Activated CD8-positive, alpha-beta memory T cell treated with anti-CD3 and anti-CD28 coated beads for 1 hour (primary cell): ENCODE results near the gene NAV1.
A peak's percentile ranks its signal among the peaks of the same experiment; 100 is the strongest.
"Not testable (repeated sequence)": the region's sequence is repeated elsewhere in the genome, so short reads cannot be mapped to it uniquely, and the experiment has no call there.

Experiments used
- DNase-seq, 2 donors: peaks; one replicate each; pipeline ENCODE4 v3.0.0-alpha.2; 2020; ENCODE audit warnings: low read depth in 1 of 2; ENCODE audit errors: extremely low read depth in 1 of 2

Gene NAV1

GRCh38 chr1:201542309-201543035 lies 3.5 kb downstream of the NAV1 start:
- DNase-seq, result no peak

DNA sequence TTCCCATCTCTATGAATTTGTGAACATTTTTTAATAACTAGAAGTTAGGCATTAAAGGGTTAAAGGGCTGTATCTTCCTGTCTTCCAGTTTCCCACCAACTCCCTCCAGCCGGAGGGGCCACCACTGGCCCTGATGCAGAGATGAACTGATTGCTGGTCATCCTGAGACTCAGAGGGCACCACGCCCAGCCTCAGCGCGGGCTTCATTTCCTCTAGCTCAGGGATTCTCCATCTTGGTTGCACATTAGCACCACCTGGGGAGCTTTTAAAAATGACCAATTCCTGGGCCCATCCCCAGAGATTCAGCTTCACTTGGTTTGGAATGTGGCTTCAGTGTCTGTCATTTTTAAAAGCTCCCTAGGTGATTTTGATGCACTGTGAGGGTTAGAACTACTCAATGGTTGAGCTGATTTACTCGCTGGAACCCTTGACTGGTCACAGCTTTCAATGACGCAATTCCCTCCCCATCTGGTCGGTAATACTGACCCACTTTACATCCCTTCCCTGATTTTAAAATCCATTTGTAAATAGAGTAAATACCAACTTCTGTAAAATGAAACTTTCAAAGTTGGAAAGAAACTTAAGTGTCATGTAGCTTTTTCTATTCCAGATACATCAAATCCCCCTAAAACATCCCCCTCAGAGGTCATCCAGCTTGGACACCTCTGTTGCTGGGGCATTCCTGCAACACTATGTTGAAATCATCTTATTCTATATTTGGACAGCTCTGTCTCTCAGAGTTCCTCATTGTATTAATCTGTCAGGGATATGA lies 5.1 kb downstream of the NAV1 start:
- no peak for DNase-seq

- no peak for DNase-seq
These were observed 5.8 kb downstream of the NAV1 start for GRCh38 chr1:201544710-201545109.

- no peak for DNase-seq
These were observed 7.0 kb downstream of the NAV1 start for GRCh38 chr1:201545851-201546492.

DNA sequence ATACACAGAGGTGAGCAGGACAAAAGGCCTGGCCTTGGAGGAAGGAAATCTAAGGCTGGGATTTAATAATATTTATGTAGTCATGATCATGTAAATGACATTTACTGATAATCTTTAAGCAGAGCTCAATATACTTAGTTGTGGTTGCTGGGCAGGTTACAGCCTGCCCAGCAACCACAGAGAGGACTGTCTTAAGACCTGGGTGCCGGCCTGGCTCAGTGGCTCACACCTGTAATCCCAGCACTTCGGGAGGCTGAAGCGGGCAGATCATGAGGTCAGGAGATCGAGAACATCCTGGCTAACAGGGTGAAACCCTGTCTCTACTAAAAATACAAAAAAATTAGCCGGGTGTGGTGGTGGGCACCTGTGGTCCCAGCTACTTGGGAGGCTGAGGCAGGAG lies 10.6 kb downstream of the NAV1 start:
- not testable (repeated sequence) for DNase-seq

DNA sequence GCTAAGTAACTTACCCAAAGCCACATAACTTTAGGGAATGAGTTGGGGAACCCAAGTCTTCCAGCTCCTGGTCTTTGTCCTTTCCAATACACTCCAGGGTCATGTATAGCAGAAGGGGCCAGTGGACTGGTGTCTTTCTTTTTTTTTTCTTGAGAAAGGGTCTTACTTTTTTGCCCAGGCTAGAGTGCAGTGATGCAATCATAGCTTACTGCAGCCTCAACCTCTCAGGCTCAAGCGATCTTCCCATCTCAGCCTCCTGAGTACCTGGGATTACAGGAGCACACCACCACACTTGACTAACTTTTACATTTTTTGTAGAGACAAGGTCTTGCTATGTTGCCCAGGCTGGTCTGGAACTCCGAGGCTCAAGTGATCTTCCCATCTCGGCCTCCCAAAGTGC lies 12.2 kb downstream of the NAV1 start:
- DNase-seq, result no peak

- DNase-seq, result no peak
These were observed 13.2 kb downstream of the NAV1 start for GRCh38 chr1:201551877-201552731.

DNA sequence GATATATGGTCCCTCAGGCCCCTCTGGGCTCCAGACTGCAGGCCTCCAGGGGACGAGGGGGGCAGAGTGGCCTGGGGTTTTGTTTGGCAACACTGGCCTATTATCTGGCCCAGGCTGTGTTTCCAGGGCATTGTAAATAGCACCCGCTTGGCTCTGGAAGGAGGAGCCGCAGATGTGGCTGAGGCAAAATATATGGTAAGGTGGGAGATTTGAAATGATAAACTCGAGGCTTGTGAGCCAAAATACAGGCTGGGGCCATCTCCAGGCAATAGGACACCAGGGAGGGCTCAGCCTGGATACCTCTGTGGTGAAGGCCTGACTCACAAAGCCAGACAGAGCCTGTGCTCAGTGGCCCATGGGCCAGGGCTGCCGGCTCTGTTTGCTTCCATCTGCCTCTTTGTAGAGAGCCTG lies 14.0 kb downstream of the NAV1 start:
- DNase-seq, result no peak

GRCh38 chr1:201553496-201554189 lies 14.7 kb downstream of the NAV1 start:
- no peak for DNase-seq

DNA sequence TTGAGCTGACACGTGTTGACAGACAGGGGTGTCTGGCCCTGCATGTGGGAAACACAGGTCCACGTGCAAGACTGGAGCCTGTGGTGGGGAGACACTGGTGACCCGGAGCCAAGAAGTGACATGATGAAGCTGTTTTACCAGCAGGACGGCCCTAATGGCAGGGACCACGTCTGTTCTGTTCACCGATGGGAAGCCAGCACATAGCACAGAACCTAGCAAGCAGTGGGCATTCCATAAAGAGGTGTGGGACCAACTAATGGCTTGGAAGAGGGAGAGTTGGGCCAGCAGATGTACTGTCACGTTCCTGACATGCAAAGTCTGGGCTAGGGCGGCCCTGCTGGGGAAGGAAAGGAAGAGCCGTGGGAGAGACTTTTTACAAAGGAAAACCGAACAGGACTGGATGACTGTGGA lies 15.3 kb downstream of the NAV1 start:
- no peak for DNase-seq

DNA sequence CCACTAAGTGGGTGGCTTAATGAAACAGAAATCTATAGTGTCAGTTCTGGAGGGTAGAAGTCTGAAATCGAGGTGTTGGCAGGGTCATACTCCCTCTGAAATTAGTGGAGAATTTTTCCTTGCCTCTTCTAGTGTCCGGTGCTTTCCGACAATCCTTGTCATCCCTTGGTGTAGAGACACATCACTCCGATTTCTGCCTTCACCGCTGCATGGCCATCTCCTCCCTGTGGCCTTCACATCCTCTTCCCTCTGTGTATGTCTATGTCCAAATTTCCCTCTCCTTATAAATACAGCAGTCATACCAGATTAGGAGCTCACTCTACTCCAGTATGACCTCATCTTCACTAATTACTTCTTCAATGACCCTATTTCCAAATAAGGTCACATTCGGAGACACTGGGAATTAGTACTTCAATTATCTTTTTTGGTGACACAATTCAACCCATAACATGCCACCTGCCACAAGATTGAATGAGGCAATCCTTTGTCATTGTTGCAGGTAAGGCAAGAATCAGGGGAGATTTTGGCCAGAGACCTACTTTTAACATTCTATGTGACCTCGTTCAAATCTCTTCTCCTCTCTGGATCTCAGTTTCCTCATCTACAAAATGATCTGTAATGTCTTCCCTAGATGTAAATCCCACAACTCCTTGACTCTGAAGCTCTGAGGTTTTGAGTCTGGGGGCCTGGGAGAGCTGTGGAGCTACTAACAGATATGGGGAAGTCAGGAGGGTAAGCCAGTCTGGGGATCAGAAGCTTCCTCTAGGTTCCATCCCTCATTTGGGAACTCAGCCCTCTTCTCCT lies 16.1 kb downstream of the NAV1 start:
- DNase-seq, result no peak

- DNase-seq, result no peak
These were observed 16.6 kb downstream of the NAV1 start for GRCh38 chr1:201555593-201555945.

- DNase-seq, result no peak
These were observed 18.1 kb downstream of the NAV1 start for GRCh38 chr1:201556841-201557571.

DNA sequence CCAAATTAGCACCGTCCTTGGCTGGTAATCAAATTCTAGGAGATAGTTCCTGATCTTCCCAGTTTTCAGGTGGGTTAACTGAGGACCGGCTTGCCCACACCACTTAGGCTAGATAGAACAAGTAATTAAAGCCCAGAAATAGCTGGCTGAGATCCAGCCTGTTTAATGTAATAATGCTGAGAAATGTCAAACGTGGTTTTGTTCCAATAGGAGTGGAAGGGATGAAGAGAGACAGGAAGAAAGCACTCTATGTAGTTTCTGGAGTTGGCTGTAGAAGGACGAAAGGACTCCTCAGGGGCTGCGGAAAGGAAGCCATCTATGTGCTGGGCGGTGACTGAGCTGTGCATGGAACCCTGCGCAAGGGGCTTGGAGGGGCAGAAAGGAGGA lies 18.6 kb downstream of the NAV1 start:
- DNase-seq, result no peak

- DNase-seq, result peak; percentile 8 to 52
These were observed 20.8 kb downstream of the NAV1 start for GRCh38 chr1:201559679-201560162.

DNA sequence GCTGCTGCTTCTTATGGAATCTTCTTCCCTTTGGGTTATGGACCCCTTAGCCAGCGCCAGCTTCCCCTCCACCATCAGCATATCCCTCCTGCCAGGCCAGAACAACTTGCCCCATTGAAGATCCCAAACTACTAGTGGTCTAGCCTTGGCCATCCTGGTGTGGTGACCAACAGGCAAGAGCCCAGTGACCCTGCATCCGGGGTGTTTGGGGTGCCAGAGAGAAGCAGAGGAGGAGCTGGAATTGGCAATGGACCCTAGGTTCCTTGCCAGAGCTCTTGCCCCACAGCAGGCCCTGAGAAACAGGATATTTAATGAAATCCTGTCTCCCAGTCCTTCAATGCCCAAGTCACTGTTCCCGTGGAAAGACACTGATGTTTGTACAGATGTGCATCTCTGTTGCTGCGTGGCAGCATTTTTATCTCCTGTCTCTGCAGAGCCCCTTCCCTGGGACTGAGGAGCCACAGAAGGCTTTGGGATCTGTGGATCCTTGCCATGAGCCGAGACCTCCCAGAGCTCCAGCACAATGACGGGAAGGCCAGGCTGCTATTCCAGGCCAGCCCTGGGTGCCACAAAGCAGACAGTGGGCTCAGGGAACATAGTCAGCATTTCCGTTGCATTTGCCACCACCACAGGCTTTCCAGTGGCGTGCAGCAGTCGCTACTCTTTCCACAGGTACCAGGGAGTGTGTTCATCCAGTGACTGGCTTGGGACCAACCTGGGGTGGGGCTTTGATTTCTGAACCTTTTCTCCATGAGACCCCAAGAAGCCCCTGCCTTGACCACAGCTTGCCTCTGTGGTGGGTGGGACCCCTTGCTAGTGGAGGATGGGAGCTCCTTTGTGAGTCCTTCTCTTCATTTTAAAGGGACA lies 21.6 kb downstream of the NAV1 start:
- DNase-seq, result no peak

GRCh38 chr1:201561195-201561564 lies 22.3 kb downstream of the NAV1 start:
- DNase-seq, result no peak

- no peak for DNase-seq
These were observed 22.7 kb downstream of the NAV1 start for GRCh38 chr1:201561601-201562000.
